Kidney (tissue), 14 donors: Measurements from ENCODE around the gene PCSK2. TPM values are rescaled to one million over a fixed set of nuclear protein-coding genes. Genes with fewer than 3 reads are reported as not detected.

Experiments used
- DNase-seq, 5 donors: peaks; one replicate each; pipeline ENCODE4 v3.0.0-alpha.2; 2013 to 2020
- FAIRE-seq: peaks from 2 replicates; lab custom pipeline; 2012; peaks lifted over from hg19 to GRCh38; lab: Jason Lieb, UNC
- H3K27ac ChIP-seq, 2 donors: one replicate each; pipeline ENCODE4 v1.7.0; 2013; ENCODE audit warnings: low read depth in 2 of 2, low read length in 2 of 2, inconsistent platforms in 1 of 2
- H3K27me3 ChIP-seq: one replicate; pipeline ENCODE4 v1.7.1; 2013; ENCODE audit warnings: low read length, inconsistent platforms; ENCODE audit not compliant: control insufficient read depth, insufficient read depth
- H3K36me3 ChIP-seq, 3 donors: one replicate each; pipeline versions ENCODE4 v1.7.0 to v1.7.1; 2013; ENCODE audit warnings: low read length in 3 of 3, control low read depth in 1 of 3, inconsistent platforms in 1 of 3; ENCODE audit not compliant: insufficient read depth in 3 of 3, control insufficient read depth in 2 of 3
- H3K4me1 ChIP-seq, 3 donors: one replicate each; pipeline versions ENCODE4 v1.7.0 to v1.7.1; 2013; ENCODE audit warnings: low read length in 3 of 3, inconsistent platforms in 1 of 3, low read depth in 1 of 3; ENCODE audit not compliant: control insufficient read depth in 2 of 3, insufficient read depth in 2 of 3
- H3K4me3 ChIP-seq, 3 donors: one replicate each; pipeline versions ENCODE4 v1.7.0 to v1.8.1; 2013; ENCODE audit warnings: low read length in 3 of 3, control low read depth in 1 of 3, inconsistent platforms in 1 of 3
- H3K9ac ChIP-seq, 3 donors: one replicate each; pipeline versions ENCODE4 v1.7.0 to v1.7.1; 2013; ENCODE audit warnings: low read length in 3 of 3, control low read depth in 1 of 3, inconsistent platforms in 1 of 3
- H3K9me3 ChIP-seq, 3 donors: one replicate each; pipeline versions ENCODE4 v1.7.0 to v1.7.1; 2013; ENCODE audit warnings: low read length in 3 of 3, control low read depth in 1 of 3, inconsistent platforms in 1 of 3; ENCODE audit not compliant: control insufficient read depth in 2 of 3, insufficient read depth in 1 of 3
- intact Hi-C: fragments of 100-400 bp; cut with DNase I; formaldehyde crosslinking; loops from one replicate; pipeline ENCODE4 v1.11.1; 2022
- polyA plus RNA-seq: library from polyadenylated mRNA; stranded (reverse); fragments of 350-450 nt; fragmentation: Illumina TruSeq; extraction: RNeasy Lipid Tissue Mini Kit (QIAGEN cat#74804); gene quantifications from one replicate; pipeline ENCODE4 v1.2.3, GENCODE V29; 2014; ENCODE audit warnings: low read depth, low replicate concordance; ENCODE audit not compliant: insufficient read depth
- total RNA-seq: library from RNA; stranded (reverse); fragmentation: NEBNext Ultra II Directional; extraction: Animal tissue kit (Norgen Biotek cat#: 25700); gene quantifications from one replicate; pipeline ENCODE4 v1.2.1, GENCODE V29; 2021
- TF ChIP-seq, protein P1 (sequence below): IDR thresholded peaks from 3 replicates; pipeline ENCODE4 v1.5.1; 2012; ENCODE audit warnings: mild to moderate bottlenecking, moderate library complexity, borderline replicate concordance; ENCODE audit not compliant: insufficient read depth; ENCODE audit errors: extremely low read depth
- donor health status: control.
- donor health status: control.
- donor health status: control.
- donor health status: control.
- donor health status: control.
- donor health status: DM: yes; HTN: yes; CAD: no.
- donor health status: Normal renal cell carcinoma (clear cell type).

PCSK2 gene
- total and polyA plus RNA-seq, 2 donors from 2014 or later: 0.22 to 0.54 TPM

DNA sequence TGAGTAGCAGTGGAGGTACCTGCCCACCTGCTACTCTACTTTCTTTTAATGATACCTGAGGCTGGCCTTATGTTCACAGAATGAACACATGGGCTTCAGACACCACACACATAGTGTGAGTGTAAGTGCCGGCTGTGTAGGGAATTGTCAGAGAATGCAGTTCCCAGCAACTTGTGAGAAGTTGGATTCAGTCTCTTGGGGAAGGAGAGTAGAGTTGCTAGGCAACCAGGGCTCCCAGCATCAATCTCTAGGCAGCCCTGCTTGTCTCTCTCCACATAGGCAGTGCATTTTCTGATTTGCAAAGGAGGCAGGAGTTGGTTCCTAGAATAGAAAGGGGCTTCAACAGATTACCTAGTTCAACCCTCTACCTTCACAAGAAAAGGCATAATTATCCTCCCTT lies 230.2 kb downstream of the PCSK2 start:
- Histone ChIP-seq H3K4me3 (no peak overlapping the region), H3K27ac (no peak overlapping the region), H3K4me1 (no peaks in the 10 kb centered on the region), H3K36me3 (no peaks in the 10 kb centered on the region), H3K9ac (no peak overlapping the region), H3K9me3 (no peaks in the 10 kb centered on the region), H3K27me3 (no peaks in the 10 kb centered on the region)
- intact Hi-C loops: no loop called here
- FAIRE-seq: no peak
- DNase-seq: no peak
- TF ChIP-seq, protein P1, sequence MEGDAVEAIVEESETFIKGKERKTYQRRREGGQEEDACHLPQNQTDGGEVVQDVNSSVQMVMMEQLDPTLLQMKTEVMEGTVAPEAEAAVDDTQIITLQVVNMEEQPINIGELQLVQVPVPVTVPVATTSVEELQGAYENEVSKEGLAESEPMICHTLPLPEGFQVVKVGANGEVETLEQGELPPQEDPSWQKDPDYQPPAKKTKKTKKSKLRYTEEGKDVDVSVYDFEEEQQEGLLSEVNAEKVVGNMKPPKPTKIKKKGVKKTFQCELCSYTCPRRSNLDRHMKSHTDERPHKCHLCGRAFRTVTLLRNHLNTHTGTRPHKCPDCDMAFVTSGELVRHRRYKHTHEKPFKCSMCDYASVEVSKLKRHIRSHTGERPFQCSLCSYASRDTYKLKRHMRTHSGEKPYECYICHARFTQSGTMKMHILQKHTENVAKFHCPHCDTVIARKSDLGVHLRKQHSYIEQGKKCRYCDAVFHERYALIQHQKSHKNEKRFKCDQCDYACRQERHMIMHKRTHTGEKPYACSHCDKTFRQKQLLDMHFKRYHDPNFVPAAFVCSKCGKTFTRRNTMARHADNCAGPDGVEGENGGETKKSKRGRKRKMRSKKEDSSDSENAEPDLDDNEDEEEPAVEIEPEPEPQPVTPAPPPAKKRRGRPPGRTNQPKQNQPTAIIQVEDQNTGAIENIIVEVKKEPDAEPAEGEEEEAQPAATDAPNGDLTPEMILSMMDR: no peak

DNA sequence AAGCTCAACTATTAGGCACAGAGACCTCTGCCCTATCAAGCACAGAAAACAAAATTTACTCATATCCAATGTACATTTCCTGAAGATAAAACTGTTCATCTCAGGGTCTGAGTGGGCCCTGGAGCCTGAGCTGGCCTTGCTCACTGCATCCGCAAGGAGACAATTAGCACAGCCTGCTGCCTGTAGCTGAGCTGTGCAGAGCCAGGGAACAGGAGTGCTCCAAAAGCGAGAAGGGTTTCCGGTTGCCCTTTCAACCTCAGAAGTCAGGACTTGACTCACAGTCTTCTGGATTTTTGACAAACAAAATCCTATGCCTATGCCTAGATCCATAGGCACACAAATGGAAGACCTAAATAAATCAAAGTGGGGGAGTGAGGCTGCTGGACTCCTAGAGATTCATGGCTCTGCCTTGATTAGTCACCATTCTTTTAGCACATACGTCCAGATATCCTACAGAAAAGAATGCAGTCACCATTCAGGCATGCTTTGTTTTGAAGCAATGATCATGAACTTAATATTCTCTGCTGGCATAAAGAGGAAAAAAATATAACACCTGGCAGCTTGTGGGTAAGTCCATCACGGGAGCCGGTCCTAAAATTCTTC lies 230.8 kb downstream of the PCSK2 start:
- DNase-seq (no peak), FAIRE-seq (no peak)
- Histone ChIP-seq H3K9ac (no peak overlapping the region), H3K27ac (no peak overlapping the region), H3K4me1 (no peaks in the 10 kb centered on the region), H3K4me3 (no peak overlapping the region), H3K36me3 (no peaks in the 10 kb centered on the region), H3K9me3 (no peaks in the 10 kb centered on the region), H3K27me3 (no peaks in the 10 kb centered on the region)
- TF ChIP-seq, protein P1: no peak
- intact Hi-C loops: no loop called here

DNA sequence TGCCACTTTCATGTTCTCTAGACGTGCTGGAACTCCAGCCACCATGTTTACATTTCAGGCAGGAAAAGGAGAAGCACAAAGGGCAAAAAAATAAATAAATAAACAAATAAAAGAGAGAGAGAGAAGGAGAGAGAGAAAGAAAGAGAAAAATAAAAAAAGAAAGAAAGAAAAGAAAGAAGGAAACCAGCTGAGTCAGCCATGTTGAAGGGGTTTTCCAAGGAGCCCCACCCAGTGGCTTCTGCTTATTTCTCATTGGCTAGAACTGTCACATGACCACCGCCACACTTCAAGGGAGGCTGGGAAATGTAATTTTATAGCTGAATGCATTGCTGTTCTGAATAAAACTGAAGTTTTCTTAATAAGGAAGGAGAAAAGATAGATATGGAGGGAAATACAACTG lies 233.3 kb downstream of the PCSK2 start:
- no peaks in the 10 kb centered on the region for H3K36me3 ChIP-seq
- no peaks in the 10 kb centered on the region for H3K27me3 ChIP-seq
- DNase-seq (no peak), FAIRE-seq (no peak)
- no peak overlapping the region for H3K9ac ChIP-seq
- H3K9me3 ChIP-seq: no peaks in the 10 kb centered on the region
- intact Hi-C loops: no loop called here
- no peak overlapping the region for H3K4me3 ChIP-seq
- H3K4me1 ChIP-seq: no peaks in the 10 kb centered on the region
- no peak overlapping the region for H3K27ac ChIP-seq
- TF ChIP-seq, protein P1: no peak

DNA sequence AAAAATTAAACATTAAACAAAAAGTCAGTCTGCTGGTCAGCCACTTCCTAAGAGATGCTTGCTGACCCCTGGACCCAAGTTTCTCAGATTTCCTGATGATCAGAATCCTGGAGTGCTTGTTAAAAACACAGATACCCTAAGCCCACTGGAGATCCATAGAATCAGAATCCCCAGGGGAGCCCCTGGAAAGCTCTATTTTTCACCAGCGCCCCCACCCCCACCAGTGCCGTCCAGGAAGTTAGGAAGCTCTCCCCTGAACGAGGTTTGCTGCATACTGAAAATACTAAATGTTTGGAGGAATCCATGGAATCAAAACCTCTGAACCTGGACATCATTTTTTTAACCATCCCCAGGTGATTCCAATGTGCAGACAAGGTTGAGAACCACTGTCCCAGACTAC lies 235.1 kb downstream of the PCSK2 start:
- intact Hi-C loops: no loop called here
- TF ChIP-seq, protein P1: no peak
- Histone ChIP-seq H3K9ac (no peak overlapping the region), H3K9me3 (no peaks in the 10 kb centered on the region), H3K4me3 (no peak overlapping the region), H3K27me3 (no peaks in the 10 kb centered on the region), H3K27ac (no peak overlapping the region), H3K36me3 (no peaks in the 10 kb centered on the region), H3K4me1 (no peaks in the 10 kb centered on the region)
- no peak for DNase-seq
- FAIRE-seq: no peak
